NCI-H510A (cell line): Measurements from ENCODE around the gene HEG1.

Source experiments
- DNase-seq: peaks from one replicate; lab custom pipeline; 2025; lab: John Stamatoyannopoulos, UW

The HEG1 gene

DNA sequence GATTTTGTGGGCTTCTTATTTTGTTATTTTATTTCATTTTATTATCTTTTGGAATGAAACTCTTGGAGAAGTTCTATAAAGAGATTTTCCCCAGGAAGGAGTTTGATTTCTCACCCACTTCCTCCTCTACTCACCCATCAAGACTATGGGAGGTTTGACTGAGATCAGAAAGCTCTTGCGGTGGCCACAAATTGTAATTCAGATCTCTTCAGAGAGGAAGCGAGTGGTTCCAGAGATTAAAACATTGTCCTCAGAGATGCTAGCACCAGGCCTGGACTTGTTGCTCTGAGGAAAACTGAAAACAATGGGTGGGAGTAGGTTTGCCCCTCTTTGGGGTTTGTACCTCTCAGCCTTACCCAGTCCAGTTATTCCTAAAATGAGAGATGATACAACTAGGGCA lies 113.2 kb downstream of the HEG1 start:
- no peak for DNase-seq

DNA sequence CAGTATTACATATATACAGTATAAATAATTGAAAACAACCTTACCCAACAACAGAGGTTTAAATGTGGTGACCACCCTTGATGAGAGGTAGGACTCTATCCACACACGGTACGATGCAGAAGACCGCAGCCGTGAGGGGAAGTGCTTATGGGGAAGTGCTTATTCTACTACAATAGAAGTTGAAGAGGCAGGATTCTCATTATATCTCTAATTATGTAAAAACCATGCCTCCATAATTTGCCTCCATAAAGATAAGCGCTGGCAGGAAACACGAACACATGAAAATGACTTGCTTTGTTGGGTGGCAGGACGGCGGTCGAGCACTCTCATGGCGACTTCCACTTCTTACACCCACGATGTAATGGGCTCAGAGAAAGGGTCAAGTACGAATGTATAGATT lies 114.0 kb downstream of the HEG1 start:
- DNase-seq = no peak

DNA sequence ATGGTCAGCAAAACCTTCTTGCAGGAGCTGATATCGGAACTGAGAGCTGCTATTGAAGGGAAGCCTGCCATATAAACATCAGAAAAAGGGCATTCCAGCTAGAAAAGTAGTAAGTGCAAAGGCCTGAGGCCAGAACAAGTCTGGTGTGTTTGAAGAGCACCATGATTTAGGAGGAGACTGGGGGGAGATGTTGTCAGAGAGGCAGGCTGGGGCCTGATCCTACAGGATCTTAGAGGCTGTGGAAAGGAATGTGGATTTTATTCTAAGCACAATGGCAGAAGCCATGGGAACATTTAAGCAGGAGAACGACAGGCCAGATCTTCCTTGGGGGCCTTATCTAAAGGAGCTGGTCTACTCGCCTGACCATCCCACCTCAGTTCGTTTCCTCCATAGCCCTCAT lies 116.1 kb downstream of the HEG1 start:
- no peak for DNase-seq

GRCh38 chr3:124938896-124939295 lies 116.9 kb downstream of the HEG1 start:
- no peak for DNase-seq

GRCh38 chr3:124937049-124937448 lies 118.7 kb downstream of the HEG1 start:
- no peak for DNase-seq

DNA sequence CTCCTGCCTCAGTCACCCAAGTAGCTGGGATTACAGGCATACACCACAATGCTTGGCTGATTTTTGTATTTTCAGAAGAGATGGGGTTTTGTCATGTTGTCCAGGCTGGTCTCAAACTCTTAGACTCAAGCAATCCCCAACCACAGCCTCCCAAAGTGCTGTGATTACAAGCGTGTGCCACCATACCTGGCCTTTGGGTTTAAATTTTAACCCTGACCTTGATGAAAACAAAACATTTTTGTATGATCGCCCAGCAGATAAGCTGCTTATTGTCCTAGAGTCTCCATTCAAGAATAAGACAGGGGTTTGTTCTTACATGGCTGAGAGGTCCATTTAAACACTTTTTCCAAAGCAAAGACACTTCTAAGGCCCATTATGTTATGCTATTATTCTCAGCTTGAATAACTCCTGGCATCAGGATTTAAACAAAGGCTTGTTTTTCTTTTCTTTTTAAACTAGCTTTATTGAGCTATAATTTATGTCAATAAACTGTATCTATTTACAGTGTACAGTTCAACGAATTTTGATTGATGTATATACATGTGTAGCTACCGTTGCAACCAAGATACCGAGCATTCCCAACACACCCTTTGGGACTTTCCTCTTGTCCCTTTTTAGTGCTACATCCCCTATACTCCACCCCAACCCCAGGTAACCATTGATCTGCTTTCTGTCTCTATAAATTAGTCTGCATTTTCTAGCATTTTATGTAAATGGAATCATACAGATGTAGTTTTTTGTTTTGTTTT lies 119.8 kb downstream of the HEG1 start:
- DNase-seq = no peak

GRCh38 chr3:124935264-124935663 lies 120.5 kb downstream of the HEG1 start:
- no peak for DNase-seq

DNA sequence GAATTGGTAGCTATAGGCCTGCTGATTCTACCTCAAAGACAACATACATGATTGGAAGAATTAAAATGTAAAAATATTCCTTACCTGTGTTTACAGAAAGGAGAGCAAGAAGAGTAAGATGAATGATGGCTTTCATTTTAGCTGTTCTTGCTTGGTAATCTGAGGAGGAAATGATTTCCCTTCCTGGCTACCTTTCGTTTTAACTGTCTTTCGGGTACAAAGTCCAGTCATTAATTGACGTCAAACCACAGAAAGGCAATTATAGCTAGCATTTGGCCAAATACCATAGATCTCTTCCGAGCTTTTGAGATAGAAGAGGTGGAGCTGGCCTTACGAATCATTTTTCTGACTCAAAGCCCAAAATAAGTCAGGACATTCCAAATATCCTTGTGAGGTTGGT lies 121.2 kb downstream of the HEG1 start, which contains the start of gene MUC13:
TSS of gene MUC13 (minus strand) at position 175 of the 400 bp plus-strand sequence. CDS start at position 136, 39 bp downstream.
- no peak for DNase-seq

GRCh38 chr3:124928333-124929202 lies 127.2 kb downstream of the HEG1 start:
- no peak for DNase-seq

DNA sequence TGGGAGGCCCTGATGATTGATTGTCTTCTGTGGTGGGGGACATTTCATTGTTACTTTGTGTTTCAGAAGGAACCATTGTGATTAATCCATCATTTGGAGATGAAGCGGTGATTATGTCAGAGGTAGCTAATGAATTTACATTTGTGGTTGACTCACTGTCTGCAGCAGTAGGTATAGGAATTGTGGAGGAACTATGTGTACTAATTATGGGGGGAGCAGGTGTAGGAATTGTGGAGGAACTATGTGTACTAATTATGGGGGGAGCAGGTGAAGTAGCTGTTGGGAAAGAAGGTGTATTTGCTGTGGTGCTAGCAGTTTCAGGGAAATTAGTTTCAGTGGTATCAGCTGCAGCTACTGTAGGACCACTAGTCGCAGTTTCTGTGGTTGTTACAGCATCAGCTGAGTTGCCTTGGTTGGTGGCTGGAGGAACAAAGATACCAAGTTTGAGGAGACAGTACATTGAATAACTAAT lies 128.2 kb downstream of the HEG1 start:
- DNase-seq = no peak

GRCh38 chr3:124926426-124927101 lies 129.2 kb downstream of the HEG1 start:
- DNase-seq = no peak

GRCh38 chr3:124924741-124925140 lies 131.1 kb downstream of the HEG1 start:
- DNase-seq = no peak

- DNase-seq = no peak
These were observed 132.0 kb downstream of the HEG1 start for GRCh38 chr3:124923833-124924232.

- DNase-seq = no peak
These were observed 135.1 kb downstream of the HEG1 start for GRCh38 chr3:124920718-124921117.

DNA sequence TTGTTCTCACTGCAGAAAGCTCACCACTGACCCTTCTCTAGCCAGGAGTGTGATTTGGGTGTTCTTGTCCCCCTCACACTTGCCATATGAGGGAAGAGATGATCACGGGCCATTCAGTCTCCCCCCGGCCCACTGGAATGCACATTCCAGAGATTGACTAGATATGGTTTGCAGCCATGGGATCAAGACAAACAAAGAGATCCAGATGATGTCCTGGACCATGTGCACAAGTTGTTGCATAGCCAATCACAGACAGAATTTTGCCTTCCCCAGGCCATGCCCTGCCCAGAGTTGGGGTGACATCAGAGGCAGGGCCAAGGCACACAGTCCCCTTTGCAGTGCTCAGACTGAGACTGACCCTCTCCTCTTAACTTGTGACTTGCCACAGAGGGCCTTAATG lies 136.0 kb downstream of the HEG1 start:
- no peak for DNase-seq

- DNase-seq = no peak
These were observed 137.3 kb downstream of the HEG1 start for GRCh38 chr3:124918524-124918923.

GRCh38 chr3:124916837-124917409 lies 138.9 kb downstream of the HEG1 start:
- no peak for DNase-seq
